Stimulated activated CD8-positive, alpha-beta memory T cell treated with anti-CD3 and anti-CD28 coated beads, Interleukin-12 subunit alpha, Interleukin-12 subunit beta, amount 100 ng/mL, for 24 hours (primary cell): ENCODE measurements around the gene ATP9A.
"Not testable (repeated sequence)": the region's sequence is repeated elsewhere in the genome, so short reads cannot be mapped to it uniquely, and the experiment has no call there.

Experiments
- DNase-seq: peaks from one replicate; pipeline ENCODE4 v3.0.0-alpha.2; 2020; ENCODE audit errors: extremely low read depth

The ATP9A gene

GRCh38 chr20:51756653-51757052 is 11.5 kb downstream of the ATP9A start:
- no peak for DNase-seq

GRCh38 chr20:51753220-51753619 is 15.0 kb downstream of the ATP9A start:
- not testable (repeated sequence) for DNase-seq

GRCh38 chr20:51752343-51752951 is 15.7 kb downstream of the ATP9A start:
- DNase-seq = no peak

- DNase-seq = no peak
Measured at GRCh38 chr20:51750770-51751388, 17.3 kb downstream of the ATP9A start.

- DNase-seq = no peak
Measured at GRCh38 chr20:51750037-51750769, 18.0 kb downstream of the ATP9A start.

GRCh38 chr20:51749674-51750036 is 18.5 kb downstream of the ATP9A start:
- DNase-seq = no peak

GRCh38 chr20:51747182-51747911 is 20.8 kb downstream of the ATP9A start:
- no peak for DNase-seq

GRCh38 chr20:51745804-51746203 is 22.4 kb downstream of the ATP9A start:
- DNase-seq = no peak

GRCh38 chr20:51740838-51741237 is 27.4 kb downstream of the ATP9A start:
- DNase-seq = no peak

GRCh38 chr20:51740308-51740707 is 27.9 kb downstream of the ATP9A start:
- DNase-seq = not testable (repeated sequence)

GRCh38 chr20:51739722-51740249 is 28.4 kb downstream of the ATP9A start:
- DNase-seq = no peak

GRCh38 chr20:51738877-51739447 is 29.2 kb downstream of the ATP9A start:
- no peak for DNase-seq

- not testable (repeated sequence) for DNase-seq
Measured at GRCh38 chr20:51738261-51738660, 29.9 kb downstream of the ATP9A start.

GRCh38 chr20:51736947-51737346 is 31.2 kb downstream of the ATP9A start:
- no peak for DNase-seq

- DNase-seq = no peak
Measured at GRCh38 chr20:51735728-51736600, 32.2 kb downstream of the ATP9A start.

- no peak for DNase-seq
Measured at GRCh38 chr20:51734876-51735720, 33.1 kb downstream of the ATP9A start.

- DNase-seq = no peak
Measured at GRCh38 chr20:51733070-51733469, 35.1 kb downstream of the ATP9A start.

GRCh38 chr20:51732096-51732791 is 35.9 kb downstream of the ATP9A start:
- DNase-seq = no peak

- no peak for DNase-seq
Measured at GRCh38 chr20:51731731-51732095, 36.5 kb downstream of the ATP9A start.
